ENCODE results near the gene RPS27L. TPM values are rescaled to one million over a fixed set of nuclear protein-coding genes. Genes with fewer than 3 reads are reported as not detected.

Gene RPS27L
- total RNA-seq, 2 experiments from 2014 or later, result 41.3 to 60.3 TPM

- ChIA-PET POLR2A (interaction anchor here (0.7 to 1.1 kb wide), 2 partner anchors 13 to 45 kb away, joined by 3 read pairs; no protein-coding TSS in a partner anchor), CTCF (ENCODE audit: unreplicated experiment) (no interaction called here)
- Histone ChIP-seq H3K27ac (ENCODE audit: low read depth, low read length, poor library complexity, severe bottlenecking) (no peak overlapping the region), H2AFZ (ENCODE audit: low read length) (no peak overlapping the region), H3K79me2 (ENCODE audit: insufficient read depth, low read depth, low read length) (no peaks in the 10 kb centered on the region), H3K4me2 (ENCODE audit: low read length) (no peak overlapping the region), H3K9me3 (ENCODE audit: low read length) (no peaks in the 10 kb centered on the region), H3K4me3 (ENCODE audit: low read depth, low read length, poor library complexity, severe bottlenecking) (no peak overlapping the region), H3K36me3 (ENCODE audit: insufficient read depth, low read length) (0 out of 2 replicates have a peak, but pooled peaks cover 2% of the 10 kb centered on the region), H4K20me1 (ENCODE audit: insufficient read depth, low read length) (no peaks in the 10 kb centered on the region), H3K9me2 (ENCODE audit: insufficient read depth, low read length) (no peaks in the 10 kb centered on the region), H3K4me1 (ENCODE audit: insufficient read depth, low read length, poor library complexity, severe bottlenecking) (no peaks in the 10 kb centered on the region)
- no peak for DNase-seq (ENCODE audit: low spot score)
- no TSS peak for BruUV-seq (replicated peaks)
- intact Hi-C loops (cut with micrococcal nuclease; ENCODE audit: unreplicated experiment), result no loop called here
- TF ChIP-seq CTCF (conservative IDR thresholded peaks at IDR 0.05; ENCODE audit: low read length), result no peak
- TF ChIP-seq EZH2phosphoT487 (IDR thresholded peaks at IDR 0.05; ENCODE audit: borderline replicate concordance, low read depth, low read length), result no peak
These were observed 10.6 kb downstream of the RPS27L start for GRCh38 chr15:63146684-63147083.

- H3K4me1 ChIP-seq (ENCODE audit: insufficient read depth, low read length, poor library complexity, severe bottlenecking), result no peaks in the 10 kb centered on the region
- H3K4me2 ChIP-seq (ENCODE audit: low read length), result no peak overlapping the region
- H3K27ac ChIP-seq (ENCODE audit: low read depth, low read length, poor library complexity, severe bottlenecking), result no peak overlapping the region
- H4K20me1 ChIP-seq (ENCODE audit: insufficient read depth, low read length), result no peaks in the 10 kb centered on the region
- no peaks in the 10 kb centered on the region for H3K9me3 ChIP-seq (ENCODE audit: low read length)
- CTCF ChIA-PET (ENCODE audit: unreplicated experiment), result no interaction called here
- H3K36me3 ChIP-seq (ENCODE audit: insufficient read depth, low read length), result no peaks in the 10 kb centered on the region
- H2AFZ ChIP-seq (ENCODE audit: low read length), result no peak overlapping the region
- intact Hi-C loops (cut with micrococcal nuclease; ENCODE audit: unreplicated experiment), result no loop called here
- no TSS peak for BruUV-seq (replicated peaks)
- H3K9me2 ChIP-seq (ENCODE audit: insufficient read depth, low read length), result no peaks in the 10 kb centered on the region
- H3K4me3 ChIP-seq (ENCODE audit: low read depth, low read length, poor library complexity, severe bottlenecking), result no peak overlapping the region
- DNase-seq (ENCODE audit: low spot score), result no peak
- POLR2A ChIA-PET, result interaction anchor here (0.5 kb wide), 1 partner anchor 243 kb away, joined by 3 read pairs; no protein-coding TSS in a partner anchor
- TF ChIP-seq EZH2phosphoT487 (IDR thresholded peaks at IDR 0.05; ENCODE audit: borderline replicate concordance, low read depth, low read length) (no peak), CTCF (conservative IDR thresholded peaks at IDR 0.05; ENCODE audit: low read length) (no peak)
- no peaks in the 10 kb centered on the region for H3K79me2 ChIP-seq (ENCODE audit: insufficient read depth, low read depth, low read length)
These were observed 11.9 kb downstream of the RPS27L start for GRCh38 chr15:63145426-63145825.

- Histone ChIP-seq H3K4me1 (ENCODE audit: insufficient read depth, low read length, poor library complexity, severe bottlenecking) (no peaks in the 10 kb centered on the region), H3K79me2 (ENCODE audit: insufficient read depth, low read depth, low read length) (no peaks in the 10 kb centered on the region), H4K20me1 (ENCODE audit: insufficient read depth, low read length) (no peaks in the 10 kb centered on the region), H3K4me3 (ENCODE audit: low read depth, low read length, poor library complexity, severe bottlenecking) (no peak overlapping the region), H3K4me2 (ENCODE audit: low read length) (no peak overlapping the region), H2AFZ (ENCODE audit: low read length) (no peak overlapping the region), H3K9me3 (ENCODE audit: low read length) (no peaks in the 10 kb centered on the region), H3K27ac (ENCODE audit: low read depth, low read length, poor library complexity, severe bottlenecking) (no peak overlapping the region), H3K9me2 (ENCODE audit: insufficient read depth, low read length) (no peaks in the 10 kb centered on the region), H3K36me3 (ENCODE audit: insufficient read depth, low read length) (no peaks in the 10 kb centered on the region)
- intact Hi-C loops (cut with micrococcal nuclease; ENCODE audit: unreplicated experiment), result no loop called here
- CTCF ChIA-PET (ENCODE audit: unreplicated experiment), result no interaction called here
- no peak for DNase-seq (ENCODE audit: low spot score)
- no TSS peak for BruUV-seq (replicated peaks)
- POLR2A ChIA-PET, result no interaction called here
- TF ChIP-seq EZH2phosphoT487 (IDR thresholded peaks at IDR 0.05; ENCODE audit: borderline replicate concordance, low read depth, low read length) (no peak), CTCF (conservative IDR thresholded peaks at IDR 0.05; ENCODE audit: low read length) (no peak)
These were observed 16.3 kb downstream of the RPS27L start for GRCh38 chr15:63140936-63141335.
